HG03045 (cell line): Measurements from ENCODE around the gene OPN1LW.
"Not testable (repeated sequence)": the region's sequence is repeated elsewhere in the genome, so short reads cannot be mapped to it uniquely, and the experiment has no call there.

ENCODE experiments used
- ATAC-seq: cut with Tn5 transposase; IDR thresholded peaks from one replicate; pipeline ENCODE4 v1.9.1; 2021; ENCODE audit warnings: mild to moderate bottlenecking, moderate library complexity; ENCODE audit not compliant: unreplicated experiment

The OPN1LW gene

DNA sequence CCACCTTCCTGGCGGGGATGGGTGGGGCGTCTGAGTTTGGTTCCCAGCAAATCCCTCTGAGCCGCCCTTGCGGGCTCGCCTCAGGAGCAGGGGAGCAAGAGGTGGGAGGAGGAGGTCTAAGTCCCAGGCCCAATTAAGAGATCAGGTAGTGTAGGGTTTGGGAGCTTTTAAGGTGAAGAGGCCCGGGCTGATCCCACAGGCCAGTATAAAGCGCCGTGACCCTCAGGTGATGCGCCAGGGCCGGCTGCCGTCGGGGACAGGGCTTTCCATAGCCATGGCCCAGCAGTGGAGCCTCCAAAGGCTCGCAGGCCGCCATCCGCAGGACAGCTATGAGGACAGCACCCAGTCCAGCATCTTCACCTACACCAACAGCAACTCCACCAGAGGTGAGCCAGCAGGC, at the start of gene OPN1LW:
Gene OPN1LW (plus strand): TSS at position 234 of the 400 bp plus-strand sequence. CDS start 41 bp downstream, at position 275.
- ATAC-seq, result not testable (repeated sequence)

DNA sequence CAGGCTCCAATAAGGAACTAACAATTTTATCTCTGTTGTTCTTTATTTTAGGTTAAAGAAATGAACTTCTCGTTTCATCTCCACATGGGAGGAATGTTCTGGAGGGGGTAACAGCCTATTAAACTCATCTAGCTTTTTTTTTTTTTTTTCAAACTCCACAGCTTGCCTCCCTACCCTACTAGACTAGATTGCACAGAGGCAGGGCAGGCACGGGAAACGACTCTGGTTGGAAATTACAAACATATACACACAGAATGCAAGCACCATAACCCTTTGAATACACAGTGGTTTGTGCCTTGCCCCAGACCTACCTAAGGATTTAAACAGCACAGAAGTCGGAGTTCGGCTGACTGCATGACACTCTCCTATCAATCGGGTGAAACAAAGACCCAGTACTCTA, 49.2 kb upstream of the OPN1LW start:
- no peak for ATAC-seq

DNA sequence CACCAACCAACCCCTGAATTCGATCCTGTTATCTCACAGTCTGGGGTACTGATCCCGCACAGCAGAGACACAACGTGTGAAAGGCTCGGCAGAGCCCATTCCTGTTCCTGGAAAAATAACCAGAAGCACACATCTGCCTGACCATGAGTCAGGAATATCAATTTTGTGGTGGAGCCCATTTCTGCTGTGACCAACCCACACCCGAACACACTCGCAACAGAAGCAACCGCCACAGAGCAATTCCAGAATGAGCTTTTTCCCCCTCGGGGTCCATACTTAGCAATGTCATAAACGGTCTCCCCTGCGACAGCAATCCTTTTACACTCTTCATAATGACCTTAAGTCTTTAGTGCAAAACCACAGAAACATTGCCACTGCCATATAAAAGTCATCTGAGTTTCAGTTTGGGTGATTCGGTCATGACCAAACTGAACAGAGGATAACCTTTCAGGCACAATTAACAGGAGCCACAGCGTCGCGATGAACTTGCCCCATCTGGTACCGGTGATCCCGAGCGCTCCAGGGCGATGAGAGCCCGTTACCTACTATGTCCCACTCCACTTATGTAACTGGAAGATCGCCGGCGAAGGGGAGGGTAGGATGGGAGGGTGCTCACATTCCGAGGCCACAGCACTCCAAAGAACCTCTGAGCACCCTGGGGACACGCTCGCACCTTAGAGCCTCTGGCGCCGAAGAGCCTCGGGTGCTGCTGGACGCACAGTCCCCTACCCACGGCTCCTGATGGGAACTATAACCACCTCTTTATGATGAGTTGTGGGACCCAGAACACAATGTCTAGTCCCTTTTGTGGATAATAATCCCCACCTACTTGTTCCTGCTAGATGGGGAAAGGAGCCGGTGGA, 47.7 kb upstream of the OPN1LW start:
- no peak for ATAC-seq

DNA sequence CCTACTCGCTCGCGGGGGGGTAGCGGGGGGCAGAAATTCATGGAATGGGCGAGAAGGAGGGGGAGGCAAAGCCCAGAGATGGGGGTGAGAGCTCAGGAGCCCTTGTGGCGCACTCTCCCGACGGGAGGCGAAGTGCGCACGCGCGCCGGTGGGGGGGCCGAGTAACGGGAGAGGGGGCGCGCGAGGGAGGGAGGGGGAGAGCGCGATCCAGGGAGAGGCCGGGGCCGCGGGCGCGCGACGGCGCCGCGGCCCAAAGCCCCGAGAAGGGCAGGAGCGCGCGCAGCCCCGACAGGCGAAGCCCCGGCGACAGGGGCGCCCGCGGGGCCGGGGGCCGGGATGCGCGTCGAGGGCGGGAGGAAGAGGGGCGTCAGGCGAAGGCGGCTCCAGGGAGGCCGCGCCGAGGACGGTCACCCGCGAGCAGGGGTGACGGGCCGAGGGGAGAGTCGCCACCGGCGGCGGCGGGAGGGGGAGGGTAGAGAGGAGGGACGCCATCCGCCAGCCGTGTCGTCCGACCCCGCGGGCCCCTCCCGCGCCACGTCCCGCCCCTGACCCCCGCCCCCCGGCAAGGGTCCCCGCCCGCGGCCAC, 46.9 kb upstream of the OPN1LW start:
- ATAC-seq, result peak; percentile 45

DNA sequence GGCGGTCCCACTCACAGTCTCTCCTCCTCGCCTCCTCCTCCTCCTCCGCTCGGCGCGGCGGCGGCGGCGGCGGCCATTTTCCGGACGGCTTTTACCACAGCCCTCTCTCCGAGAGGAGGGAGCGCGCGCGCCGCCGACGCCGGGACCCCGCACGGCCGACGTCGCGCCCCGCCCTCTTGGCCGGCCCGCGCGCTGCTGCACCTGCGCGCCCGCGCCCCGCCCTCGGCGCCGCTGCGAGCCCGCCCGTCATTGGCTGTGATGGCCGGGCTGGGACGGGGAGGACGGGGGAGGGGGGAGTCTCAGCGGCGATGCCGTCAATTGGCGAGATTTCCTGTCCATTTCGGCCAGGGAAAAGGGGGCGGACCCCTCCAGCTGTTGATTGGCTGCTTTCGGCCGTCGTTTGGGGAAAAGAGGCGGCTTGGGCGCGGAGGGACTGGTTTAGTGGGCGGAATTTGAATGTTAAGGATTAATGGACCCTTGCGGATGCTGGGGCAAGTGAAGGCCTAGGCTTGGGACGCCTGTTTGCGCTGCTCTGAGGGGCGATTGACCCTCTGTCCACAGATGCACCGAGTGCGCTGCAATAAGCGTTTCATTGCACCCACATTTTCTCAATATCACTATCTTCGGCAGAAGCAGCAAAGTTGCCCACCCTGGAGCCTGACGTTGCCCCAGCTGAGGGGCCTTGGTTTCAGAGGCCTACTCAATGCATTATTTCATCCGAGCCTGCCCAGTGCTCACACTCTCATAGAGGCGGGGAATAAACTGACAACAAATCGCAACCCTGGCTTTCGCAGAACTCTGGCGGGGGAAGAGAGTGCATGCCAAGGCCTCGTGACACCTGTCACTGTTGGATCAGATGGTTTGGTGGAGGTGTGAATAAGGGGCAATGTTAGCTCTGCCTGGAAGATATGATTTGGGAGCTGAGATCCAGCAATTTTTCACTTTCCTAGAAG, 46.2 kb upstream of the OPN1LW start, which contains the start of gene MECP2:
Gene MECP2 (minus strand): TSS at position 129 of the 953 bp plus-strand sequence.
- ATAC-seq, result peak; percentile 90

DNA sequence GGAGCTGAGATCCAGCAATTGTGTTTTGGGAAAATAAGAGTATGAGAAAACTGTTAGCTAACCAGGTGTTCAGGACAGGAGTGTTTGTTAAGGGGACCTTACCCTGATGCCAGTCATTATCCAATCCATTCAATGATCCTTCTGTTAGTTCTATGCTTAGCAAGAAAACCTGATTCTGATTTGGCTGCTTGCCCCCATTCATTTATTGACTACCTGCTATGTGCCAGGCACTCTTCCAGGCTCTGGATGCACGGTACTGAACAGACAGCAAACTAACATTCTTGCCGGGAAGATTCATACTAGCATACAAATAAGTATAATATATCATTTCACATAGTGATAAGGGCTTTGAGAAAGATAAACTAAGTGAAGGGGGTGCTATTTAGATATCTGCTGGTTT, 45.5 kb upstream of the OPN1LW start:
- ATAC-seq, result no peak

DNA sequence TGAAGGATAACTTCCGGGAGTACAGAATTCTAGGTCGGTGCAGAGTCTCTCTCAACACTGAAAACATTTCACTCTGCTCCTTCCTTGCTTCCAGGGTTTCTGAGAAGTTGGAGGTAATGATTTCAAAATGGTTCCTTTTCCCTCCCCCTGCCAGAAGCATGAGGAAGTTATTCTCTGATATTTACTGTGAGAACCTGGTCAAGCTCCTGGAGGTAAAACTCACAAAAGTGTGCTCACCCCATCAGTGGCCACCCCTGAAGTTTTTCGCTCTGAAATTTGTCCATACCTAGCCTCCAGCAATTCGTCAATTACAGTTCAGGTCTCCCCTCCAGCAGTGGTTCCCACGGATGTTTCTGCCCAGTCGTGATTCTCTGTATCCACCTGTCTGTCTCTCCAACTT, 30.3 kb upstream of the OPN1LW start:
- no peak for ATAC-seq

DNA sequence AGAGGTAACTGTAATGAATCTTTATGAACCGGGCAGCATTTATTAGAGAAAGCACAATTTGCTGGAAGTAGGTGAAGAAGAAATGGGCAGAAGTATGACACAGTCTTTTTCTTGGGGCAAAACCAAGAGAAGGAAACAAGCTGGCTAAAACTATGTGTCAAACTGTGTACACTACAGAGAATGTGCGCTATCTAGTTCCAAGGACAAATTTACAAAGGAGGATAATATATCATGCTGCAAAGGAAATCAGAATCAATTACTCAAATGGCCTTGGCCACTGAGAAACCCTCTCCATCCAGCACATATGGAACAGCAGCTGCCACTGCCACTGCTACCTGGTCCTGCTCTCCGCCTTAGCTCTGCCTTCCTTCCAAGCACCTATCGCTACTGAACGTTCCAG, 29.4 kb upstream of the OPN1LW start:
- ATAC-seq, result no peak

DNA sequence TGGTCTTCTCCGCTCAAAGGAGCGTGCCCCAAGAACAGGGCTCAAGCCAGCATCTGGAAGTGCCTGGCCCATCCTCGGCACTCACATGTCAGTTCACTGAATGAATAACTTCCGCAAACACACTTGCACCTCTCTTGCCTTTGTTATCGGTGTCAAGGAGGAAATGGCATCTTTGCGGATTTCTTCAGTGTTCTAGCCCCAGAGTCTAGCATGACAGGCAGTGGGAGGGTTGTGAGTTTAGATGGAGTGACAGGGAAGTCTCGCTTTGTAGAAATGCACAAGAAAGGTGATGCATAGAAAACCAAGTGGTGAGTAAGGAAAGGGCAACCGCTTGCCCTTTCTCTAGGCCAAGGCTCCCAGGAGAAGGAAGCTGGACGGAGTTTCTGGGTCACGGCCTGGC, 29.0 kb upstream of the OPN1LW start:
- no peak for ATAC-seq

DNA sequence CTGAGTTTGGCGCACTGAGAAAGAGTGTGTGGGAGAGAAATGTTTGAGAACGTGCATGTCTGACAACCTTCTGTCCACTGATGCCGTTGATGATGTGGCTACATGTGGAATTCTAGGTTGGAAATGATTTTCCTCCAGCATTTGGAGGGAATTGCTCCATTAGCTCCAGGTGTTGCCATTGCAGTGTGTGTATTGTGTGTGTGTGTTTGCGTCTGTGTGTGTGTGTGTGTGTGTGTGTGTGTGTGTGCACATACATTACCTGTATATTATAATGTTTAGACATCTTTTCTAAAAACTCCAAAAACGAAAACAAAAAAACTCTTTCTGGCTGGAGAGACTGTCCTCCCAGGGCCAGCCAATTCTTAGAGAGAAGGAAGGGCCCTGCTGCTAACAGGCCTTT, 28.3 kb upstream of the OPN1LW start:
- ATAC-seq, result no peak

DNA sequence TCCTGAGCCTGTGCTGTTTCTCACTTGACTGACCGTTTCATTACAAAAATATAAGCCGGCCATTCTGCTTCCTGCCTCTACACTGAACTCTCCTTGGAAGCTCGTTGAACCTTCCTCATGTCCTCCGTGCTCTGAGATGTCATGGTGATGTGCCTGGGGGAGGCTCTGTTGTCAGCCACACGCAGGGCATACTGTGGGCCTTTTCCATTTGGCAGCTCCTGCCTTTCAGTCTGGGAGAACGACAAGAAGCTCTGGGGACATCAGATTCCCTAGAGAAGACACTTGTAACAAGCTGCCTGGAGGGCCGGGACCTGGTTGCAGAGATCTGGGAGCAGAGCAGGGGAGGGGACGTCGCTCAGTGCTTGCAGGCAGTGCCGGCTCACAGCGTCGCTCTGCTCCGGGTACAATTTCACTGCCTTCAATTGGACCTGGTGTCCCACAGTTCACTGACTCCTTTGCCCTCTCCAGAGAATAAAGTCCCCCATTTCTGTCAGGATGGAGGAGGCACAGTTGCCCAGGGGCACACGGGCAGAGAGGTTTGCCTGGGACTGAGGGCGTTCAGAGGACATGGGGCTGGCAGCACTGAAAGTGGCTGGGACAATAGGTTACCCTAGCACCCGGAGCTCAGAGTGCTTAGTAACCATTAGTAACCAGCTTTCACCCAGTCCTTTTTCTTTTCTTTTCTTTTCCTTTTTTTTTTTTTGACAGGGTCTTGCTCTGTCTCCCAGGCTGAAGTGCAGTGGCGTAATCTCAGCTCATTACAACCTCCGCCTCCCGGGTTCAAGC, 27.4 kb upstream of the OPN1LW start:
- ATAC-seq, result no peak

DNA sequence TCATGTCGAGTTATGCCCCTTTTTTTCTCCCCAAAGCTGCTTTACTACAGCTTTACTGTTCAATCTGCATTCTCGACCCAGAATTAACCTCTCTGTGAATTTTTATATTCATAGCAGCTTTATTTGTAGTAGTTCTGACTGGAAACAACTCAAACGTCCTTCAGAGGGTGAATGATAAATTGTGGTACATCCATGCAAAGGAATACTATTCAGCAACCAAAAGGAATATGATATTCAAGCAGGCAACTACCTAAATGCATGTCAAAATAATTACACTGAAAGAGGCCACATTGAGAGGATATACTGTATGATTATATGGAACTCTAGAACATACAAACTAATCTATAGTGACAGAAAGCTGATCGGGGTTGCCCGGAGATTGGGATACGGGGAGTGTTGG, 26.5 kb upstream of the OPN1LW start:
- no peak for ATAC-seq

DNA sequence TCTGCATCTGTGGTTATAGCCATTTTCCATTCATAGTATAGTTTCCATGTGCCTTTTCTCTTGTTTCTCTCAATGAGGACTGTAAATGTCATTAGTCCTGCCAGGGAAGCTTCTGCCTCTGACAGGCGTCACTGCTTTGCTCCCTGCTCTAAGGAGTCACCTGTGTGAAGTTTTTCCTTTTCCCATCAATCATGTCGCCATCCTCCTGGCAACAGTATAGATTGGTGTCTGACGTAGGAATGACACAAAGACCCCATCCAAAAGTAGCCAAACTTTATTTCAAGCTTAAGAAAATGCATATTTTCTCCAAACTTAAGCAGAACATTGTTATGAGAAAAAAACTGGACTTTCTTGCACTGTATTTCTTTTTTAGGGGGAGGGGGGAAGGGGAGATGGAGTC, 23.5 kb upstream of the OPN1LW start:
- no peak for ATAC-seq

DNA sequence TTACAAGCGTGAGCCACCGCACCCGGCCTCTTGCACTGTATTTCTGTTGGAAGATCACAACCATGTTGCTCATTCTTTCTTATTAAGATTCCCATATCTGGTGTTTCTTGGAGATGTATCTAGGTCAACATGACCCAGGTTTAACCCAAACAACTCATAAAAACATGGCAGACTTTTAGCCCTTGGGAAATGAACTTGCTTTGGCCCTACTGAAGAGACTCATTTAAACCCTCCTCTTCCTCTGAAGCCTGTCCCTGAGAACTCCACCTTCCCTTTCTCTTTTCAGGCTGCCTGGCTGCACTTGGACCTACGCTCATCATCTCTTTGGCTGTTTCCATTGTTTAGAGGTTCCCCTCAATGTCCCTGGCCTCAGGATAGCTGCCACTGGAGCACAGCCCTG, 22.8 kb upstream of the OPN1LW start:
- ATAC-seq, result no peak

DNA sequence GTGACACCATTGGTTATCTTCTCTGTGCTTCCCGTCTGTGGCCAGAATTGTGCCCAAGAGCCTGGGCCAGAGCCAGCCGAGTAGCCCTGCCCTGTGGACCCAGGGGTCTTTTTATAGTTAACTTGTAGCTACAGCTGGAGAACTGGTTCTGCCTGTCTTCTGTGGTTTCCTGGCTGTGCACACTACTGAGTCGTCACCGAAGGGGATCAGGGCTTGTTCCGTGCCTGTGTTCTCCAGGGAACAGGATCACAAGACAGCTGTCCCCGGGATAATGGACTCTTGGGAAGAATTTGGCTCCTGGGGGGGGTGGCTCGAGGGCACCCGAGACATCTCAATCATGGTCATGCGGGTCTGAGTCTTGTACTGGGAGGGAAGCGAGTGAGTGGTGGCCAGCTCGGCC, 22.1 kb upstream of the OPN1LW start:
- ATAC-seq, result no peak

DNA sequence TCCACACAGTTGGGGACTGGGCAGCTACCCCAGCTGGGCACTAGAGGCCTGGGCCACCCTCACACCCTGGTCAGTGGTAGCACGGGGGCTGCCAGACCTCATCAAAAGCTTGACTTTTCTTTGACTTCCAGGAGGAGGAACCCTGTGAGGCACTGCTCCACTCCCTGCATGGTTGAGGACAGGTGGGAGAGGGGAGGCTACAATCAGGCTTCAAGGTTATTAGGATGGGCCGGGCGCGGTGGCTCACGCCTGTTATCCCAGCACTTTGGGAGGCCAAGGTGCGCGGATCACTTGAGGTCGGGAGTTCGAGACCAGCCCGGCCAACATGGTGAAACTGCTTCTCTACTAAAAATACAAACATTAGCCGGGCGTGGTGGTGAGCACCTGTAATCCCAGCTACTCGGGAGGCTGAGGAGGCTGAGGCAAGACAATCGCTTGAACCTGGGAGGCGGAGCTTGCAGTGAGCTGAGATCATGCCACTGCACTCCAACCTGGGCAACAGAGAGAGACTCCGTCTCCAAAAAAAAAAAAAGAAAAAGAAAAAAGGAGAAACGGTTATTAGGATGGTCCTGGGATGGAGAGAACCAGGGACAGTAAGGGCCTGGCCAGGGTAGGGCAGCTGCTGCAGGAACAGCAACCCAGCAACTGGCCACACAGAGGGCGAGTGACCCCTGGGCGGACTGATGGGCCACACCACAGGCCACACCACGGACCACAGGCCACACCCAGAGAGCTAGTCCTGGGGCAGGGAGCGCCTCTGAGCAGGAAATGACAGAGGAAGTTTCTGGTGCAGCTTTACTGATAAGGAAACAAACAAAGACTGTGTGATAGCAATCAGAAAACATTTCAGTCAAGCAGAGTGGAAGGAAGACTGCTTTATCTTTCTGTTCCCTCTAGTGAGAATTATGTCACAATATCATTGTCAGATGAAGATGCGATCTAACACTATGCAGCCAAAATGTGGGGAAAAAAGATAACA, 20.5 kb upstream of the OPN1LW start:
- ATAC-seq, result no peak

DNA sequence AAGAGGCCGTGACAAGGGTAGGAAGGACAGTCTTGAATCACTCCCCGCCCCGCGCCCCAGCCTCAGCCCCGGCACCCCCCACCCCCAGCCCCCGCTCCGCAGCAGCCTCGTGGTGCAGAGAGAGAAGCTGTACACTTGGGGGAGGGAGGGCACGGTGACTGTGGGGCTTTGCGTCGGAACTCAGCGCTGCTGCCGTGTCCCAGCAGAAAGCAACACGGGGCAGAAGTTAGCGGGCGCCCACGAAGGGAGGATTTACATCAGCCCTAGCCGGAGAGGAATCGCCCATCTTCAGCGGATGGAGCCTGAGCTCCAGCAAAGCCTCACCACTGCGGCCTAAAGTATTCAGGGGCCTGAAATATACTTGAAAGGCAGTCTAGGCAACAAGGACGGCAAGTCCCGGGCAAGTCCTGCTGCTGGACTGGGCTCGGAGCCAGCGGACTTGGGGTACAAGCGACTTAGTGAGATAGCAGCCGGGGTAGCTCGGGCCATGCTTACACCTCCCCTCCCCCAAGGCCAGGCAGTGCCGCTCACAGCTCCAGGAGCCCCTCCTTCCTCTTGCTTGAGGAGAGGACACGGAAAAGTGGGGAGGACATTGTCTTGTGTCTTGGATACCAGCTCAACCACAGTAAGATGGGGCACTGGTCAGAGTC, 18.5 kb upstream of the OPN1LW start:
- no peak for ATAC-seq

DNA sequence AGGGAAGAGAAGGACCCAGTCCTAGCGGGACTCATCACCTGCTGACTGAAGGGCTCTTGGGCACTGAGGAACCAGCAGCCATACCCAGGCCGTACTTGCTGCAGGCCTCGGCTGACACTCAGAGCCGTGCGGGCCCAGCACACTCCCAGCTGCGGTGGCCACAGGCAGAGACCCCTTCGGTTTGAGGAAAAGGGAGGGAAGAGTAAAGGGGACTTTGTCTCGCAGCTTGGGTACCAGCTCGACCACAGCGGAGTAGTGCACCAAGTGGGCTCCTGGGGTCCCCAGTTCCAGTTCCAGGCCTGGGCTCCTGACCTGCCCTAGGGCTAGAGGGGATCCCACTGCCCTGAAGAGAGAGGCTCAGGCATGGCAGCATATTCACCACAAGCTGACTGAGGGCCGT, 17.9 kb upstream of the OPN1LW start:
- no peak for ATAC-seq

DNA sequence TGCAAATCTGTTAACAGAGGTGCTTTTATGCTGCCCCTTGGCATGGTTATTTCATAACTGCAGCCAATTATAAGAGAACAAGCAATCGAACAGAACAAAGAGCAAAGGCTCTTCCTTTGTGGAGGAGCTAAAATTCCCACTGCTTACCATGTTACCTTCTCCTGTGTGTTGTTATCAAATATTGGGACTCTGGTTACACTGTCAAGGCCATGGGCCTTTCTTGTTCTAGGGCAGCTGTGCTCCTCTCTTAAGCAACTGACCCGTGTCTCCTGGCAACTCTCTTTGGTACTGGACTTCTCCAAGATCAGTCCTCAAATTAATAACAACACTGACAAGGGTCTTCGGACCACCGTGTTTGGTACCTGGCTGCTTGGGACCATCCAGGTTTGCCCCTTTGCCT, 12.1 kb upstream of the OPN1LW start:
- ATAC-seq, result no peak
